SW480 (cell line): ENCODE data around the gene ALG12.

ENCODE experiments used
- DNase-seq: peaks from one replicate; pipeline ENCODE4 v3.0.0-alpha.2; 2016; ENCODE audit warnings: low spot score

ALG12 gene

DNA sequence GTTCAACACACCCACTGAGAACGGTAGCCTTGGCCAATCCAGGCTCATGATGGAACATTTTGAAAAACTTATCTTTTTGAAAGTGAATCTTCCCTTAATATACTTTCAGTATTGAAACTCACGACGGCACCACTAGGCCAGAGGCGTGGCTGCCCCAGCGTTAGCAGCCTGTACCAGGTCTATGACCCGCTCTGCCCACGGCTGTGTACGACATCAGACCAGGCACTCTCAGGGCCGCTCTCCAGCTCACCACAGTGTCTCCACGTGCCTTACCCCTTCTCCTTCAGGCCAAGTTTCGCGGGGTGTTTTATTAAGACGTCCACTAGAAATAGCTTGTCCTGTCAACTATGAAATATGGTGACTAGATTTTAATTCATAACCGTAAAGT, 31.2 kb downstream of the ALG12 start:
- no peak for DNase-seq

DNA sequence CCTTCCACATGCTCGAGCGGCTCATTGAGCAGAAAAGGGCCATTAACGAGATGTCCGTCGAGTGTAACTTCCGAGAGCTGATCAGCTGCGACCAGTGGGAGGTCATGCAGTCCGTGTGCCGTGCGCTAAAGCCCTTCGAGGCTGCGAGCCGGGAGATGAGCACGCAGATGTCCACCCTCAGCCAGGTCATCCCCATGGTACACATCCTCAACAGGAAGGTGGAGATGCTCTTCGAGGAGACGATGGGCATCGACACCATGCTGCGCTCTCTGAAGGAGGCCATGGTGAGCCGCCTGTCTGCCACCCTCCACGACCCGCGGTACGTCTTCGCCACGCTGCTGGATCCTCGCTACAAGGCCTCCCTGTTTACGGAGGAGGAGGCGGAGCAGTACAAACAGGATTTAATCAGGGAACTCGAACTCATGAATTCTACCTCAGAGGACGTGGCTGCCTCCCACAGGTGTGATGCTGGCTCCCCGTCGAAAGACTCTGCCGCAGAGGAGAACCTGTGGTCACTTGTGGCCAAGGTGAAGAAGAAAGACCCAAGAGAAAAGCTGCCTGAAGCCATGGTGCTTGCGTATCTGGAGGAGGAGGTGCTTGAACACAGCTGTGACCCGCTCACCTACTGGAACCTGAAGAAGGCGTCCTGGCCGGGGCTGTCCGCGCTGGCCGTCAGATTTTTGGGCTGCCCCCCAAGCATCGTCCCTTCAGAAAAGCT, 31.7 kb downstream of the ALG12 start:
- DNase-seq, result no peak

GRCh38 chr22:49885881-49886280, 32.4 kb downstream of the ALG12 start:
- DNase-seq, result no peak

DNA sequence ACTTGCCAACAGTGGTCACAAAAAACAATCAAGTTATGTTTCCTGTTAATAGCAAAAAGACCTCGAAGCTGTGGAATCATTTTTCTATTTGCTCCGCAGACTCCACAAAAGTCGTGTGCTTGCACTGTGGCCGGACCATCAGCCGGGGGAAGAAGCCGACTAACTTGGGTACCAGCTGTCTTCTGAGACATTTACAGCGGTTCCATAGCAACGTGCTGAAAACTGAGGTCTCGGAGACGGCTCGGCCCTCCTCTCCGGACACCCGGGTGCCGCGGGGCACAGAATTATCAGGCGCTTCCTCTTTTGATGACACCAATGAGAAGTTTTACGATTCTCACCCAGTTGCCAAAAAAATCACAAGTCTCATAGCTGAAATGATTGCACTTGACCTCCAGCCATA, 33.0 kb downstream of the ALG12 start:
- DNase-seq, result no peak

DNA sequence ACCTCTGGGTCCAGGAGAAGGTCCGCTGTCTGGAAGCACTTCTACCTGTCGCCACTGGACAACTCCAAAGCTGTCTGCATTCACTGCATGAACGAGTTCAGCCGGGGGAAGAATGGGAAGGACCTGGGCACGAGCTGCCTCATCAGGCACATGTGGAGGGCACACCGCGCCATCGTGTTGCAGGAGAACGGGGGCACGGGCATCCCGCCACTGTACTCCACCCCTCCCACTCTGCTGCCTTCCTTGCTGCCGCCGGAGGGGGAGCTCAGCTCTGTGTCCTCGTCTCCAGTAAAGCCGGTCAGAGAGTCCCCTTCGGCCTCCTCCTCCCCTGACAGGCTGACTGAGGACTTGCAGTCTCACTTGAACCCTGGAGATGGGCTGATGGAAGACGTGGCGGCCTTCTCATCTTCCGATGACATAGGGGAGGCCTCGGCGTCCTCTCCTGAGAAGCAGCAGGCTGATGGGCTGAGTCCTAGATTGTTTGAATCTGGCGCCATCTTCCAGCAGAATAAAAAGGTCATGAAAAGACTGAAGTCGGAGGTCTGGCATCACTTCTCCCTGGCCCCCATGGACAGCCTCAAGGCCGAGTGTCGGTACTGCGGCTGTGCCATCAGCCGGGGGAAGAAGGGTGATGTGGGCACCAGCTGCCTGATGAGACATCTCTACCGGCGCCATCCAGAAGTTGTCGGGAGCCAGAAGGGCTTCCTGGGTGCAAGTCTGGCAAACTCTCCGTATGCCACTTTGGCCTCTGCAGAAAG, 33.6 kb downstream of the ALG12 start:
- DNase-seq, result no peak

- no peak for DNase-seq
Measured at GRCh38 chr22:49884075-49884474, 34.2 kb downstream of the ALG12 start.

DNA sequence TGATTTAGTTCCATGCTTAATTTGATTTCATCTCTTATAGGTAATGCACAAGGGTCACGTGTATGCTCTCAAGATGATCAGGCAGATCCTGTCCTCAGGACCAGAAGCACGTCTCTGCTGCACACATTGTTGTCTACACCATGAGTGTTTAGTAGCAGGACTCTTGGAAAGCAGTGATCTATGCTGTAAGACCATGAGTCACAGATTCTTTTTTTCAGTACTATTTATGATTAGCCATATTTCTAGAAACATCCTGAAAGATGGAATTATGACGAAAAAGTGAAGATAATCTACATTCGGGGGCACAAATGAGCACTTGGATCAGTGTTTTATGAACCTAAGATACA, 35.0 kb downstream of the ALG12 start:
- DNase-seq, result no peak

DNA sequence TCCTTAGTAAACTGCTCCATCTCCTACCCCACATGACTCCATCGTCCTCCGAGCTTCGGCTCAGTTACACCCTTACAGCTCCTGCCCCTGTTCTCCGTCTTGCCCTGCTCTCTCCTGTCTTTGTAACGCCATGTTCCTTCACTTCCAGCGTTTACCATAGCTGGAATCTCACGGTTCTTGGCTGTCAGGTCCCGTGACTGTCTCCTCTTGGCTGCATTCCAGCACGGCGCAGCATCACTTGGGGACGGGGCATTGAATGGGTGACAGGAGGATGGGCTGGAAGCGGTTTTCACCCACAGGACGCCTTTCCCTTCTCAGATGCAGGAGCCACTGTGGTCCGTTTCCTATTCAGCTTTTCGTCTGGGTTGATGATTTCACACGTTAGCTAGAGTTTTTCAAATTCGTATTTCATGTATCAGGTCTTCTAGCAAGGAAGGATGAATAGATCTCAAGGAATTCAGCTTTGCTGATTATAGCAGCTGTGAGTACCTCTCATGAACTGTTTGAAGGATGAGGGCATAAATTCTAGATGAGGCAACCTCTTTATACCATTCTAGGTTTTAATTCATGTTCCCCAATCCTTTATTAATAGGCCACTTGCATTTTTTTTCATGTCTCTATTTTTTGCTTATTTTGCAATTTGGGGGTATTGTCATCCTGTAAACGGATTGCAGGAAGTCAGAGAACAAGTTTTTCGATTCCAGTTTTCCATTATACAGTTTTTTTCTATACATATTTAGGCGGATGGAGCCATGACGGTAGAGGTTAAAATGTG, 35.5 kb downstream of the ALG12 start:
- DNase-seq, result no peak

DNA sequence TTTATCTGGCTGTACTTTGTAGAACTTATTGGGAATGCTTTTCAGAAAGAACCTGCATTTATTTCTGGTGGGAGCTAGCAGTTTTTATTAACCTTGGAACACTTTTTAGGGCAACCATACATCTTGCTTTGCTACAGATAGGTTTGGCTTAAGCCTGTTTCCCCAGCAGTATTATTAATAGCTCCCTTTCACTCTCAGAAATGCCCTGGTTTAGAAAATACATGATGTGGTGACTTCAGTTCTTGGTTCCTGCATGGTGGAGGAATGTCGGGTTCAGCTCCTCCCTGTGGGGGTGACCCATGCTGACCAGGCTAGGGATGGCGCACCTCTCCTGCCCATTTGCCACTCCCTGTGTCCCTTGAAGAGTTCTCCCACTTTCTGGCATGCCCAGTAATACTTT, 36.4 kb downstream of the ALG12 start:
- DNase-seq, result no peak

- no peak for DNase-seq
Measured at GRCh38 chr22:49880281-49880680, 38.0 kb downstream of the ALG12 start.

DNA sequence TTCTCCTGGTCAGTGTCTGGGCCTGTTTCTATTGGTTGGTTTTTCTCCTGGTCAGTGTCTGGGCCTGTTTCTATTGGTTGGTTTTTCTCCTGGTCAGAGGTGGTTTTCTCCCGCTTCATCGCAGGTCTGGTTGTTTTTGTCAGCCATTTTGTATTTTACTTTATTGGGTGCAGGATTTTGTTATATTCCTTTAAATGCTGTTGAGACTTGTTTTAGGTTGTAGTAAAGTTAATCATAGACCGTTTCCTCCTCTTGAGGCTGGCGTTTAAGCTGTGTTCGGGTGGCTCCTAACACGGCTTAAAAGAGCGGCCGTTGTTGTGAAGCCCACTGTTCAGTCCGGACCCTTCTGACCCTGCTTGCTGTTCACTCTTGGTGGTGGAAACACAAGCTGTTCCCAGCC, 38.4 kb downstream of the ALG12 start:
- DNase-seq, result no peak

GRCh38 chr22:49878206-49878605, 40.0 kb downstream of the ALG12 start:
- DNase-seq, result no peak

DNA sequence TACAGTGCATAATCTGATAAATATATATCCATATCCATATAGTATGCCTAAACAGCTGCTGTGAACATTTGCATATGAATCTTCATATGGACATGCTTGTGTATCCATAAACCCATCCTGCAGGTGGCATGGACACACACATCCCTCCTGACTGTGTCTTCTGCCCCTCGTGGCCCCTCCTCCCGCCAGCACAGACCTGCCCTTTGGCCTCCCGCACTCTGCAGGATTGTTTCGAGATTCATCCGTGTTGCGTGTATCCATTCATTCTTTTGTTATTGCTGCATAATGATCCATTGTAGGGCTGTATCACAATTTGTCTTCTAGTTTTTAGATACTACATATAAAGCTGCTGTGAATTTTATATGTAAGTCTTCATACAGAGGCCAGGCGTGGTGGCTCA, 40.6 kb downstream of the ALG12 start:
- DNase-seq, result no peak

GRCh38 chr22:49873228-49873940, 44.9 kb downstream of the ALG12 start:
- DNase-seq, result no peak

GRCh38 chr22:49872347-49872746, 45.9 kb downstream of the ALG12 start:
- DNase-seq, result no peak

DNA sequence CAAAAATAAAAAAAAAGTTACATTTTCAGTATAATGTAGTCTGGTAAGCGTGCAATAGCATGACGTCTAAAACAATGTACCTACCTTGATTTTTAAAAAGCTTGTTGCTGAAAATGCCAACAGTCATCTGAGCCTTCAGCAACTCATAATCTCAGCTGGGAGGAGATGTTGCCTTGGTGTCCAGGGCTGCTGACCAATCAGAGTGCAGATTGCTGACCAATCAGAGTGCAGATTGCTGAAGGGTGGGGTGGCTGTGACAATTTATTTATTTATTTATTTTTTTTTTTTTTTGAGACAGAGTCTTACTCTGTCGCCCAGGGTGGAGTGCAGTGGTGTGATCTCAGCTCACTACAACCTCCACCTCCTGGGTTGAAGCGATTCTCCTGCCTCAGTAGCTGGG, 46.8 kb downstream of the ALG12 start:
- DNase-seq, result no peak

GRCh38 chr22:49869845-49870712, 48.2 kb downstream of the ALG12 start:
- DNase-seq, result no peak

DNA sequence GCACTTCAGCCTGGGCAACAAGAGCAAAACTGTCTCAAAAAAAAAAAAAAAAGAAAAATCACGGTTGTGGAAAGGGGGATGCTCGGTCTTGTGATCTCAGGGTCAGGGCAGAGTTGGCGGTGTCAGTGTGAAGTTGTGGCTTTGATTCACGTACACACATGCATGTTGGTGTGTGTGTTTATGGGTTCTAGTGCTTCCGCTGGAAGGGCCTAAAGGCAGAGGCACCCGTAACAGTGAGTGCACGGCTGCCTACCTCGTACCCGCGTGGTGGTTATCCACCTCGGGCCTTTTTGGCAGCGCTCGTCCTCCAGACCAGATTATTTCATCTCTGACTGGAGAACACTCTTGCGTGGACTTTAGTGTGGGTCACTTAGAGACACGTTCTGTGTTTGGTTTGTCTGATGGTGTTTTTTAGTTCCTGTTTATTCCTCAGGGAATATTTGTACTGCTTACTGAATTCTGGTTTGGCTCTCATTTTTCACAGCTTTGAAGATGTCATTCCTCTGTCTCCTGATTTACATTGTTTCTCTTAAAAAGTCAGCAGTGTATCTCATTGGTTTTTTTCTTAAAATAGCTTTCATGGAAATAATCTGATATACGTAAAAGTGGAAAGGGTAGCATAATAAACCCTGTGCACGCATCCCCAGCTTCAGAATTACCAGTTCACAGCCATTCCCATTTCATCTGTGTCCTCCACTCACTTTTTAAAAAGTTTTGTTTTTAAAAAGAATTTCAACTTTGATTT, 49.0 kb downstream of the ALG12 start:
- DNase-seq, result peak; percentile 8

DNA sequence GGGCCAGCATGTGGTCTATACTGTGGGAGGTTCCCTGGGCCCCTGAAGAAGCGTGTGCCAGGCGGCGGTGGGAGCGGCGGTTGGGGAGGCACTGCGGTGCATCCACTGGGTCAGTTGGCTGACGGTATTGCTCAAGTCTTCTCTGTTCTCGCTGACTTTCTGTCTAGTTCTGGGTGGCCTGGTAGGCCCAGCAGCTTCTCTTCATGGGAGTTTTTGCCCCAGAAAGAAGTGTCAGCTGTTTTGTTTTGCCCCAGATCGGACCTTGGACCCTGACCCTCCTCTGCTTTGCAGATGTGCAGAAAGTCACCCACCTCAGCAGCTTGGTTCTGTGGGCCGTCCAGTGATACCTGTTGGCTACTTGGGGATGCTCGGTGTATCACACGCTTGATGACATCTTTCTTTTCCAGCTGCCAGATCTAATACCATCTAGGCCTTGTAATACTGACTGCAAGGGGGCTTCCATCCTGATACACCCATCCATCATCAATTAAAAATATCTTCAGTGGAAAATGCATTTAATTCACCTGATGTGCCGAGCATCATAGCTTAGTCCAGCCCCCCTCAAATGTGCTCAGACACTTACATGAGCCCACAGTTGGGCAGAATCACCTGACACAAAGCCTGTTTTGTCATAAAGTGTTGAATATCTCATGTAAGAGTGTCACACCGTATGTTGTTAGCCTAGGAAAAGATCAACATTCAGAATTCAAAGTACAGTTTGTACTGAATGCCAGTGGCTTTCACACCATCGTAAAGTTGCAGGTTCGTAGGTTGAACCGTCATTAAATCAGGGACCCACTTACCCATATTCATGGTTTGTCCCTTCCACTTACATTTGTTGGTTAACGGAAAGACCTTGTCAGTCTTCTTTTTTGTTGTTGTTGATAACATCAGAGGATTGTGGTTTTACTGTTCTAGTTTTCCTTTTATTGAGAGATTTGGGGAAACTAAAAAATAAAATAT, 50.7 kb downstream of the ALG12 start:
- no peak for DNase-seq

GRCh38 chr22:49866646-49867045, 51.6 kb downstream of the ALG12 start:
- DNase-seq, result no peak
